ENCODE measurements around the gene CPT1B. TPM values are rescaled to one million over a fixed set of nuclear protein-coding genes. Genes with fewer than 3 reads are reported as not detected.

CPT1B gene
- total RNA-seq, 2 donors from 2014 or later: 40.3 to 102 TPM

Other genes with a start within 250 kb of the CPT1B start
- 100 to 1,000 TPM in 1 of 2 donors, 10 to 100 TPM in 1; 61.1 to 100 TPM for gene PPP6R2, start 235.1 kb downstream of the CPT1B start, total RNA-seq
- 100 to 1,000 TPM; 114 to 152 TPM for gene SBF1, start 103.4 kb downstream of the CPT1B start, total RNA-seq
- gene ADM2, start 96.9 kb downstream of the CPT1B start, total RNA-seq: 1 to 10 TPM; 2.6 to 6.7 TPM
- under 1 TPM in 1 of 2 donors, not detected in 1; 0.45 TPM for gene MIOX, start 91.6 kb downstream of the CPT1B start, total RNA-seq
- gene LMF2, start 70.7 kb downstream of the CPT1B start, total RNA-seq: 100 to 1,000 TPM in 1 of 2 donors, 10 to 100 TPM in 1; 97.8 to 149 TPM
- gene NCAPH2, start 70.2 kb downstream of the CPT1B start, total RNA-seq: 100 to 1,000 TPM; 105 to 156 TPM
- 10 to 100 TPM; 13.1 to 18.5 TPM for gene SCO2, start 52.8 kb downstream of the CPT1B start, total RNA-seq
- 100 to 1,000 TPM; 164 to 234 TPM for gene TYMP, start 48.4 kb downstream of the CPT1B start, total RNA-seq
- gene KLHDC7B, start 32.5 kb downstream of the CPT1B start, total RNA-seq: 10 to 100 TPM in 1 of 2 donors, 1 to 10 TPM in 1; 6.5 to 15.2 TPM
- gene SYCE3, start 15.5 kb downstream of the CPT1B start, total RNA-seq: not detected
- gene CHKB, start 4.4 kb upstream of the CPT1B start, total RNA-seq: 100 to 1,000 TPM; 120 to 130 TPM
- gene MAPK8IP2, start 22.4 kb upstream of the CPT1B start, total RNA-seq: under 1 TPM; 0.08 to 0.21 TPM
- 10 to 100 TPM; 35.7 to 38.9 TPM for gene ARSA, start 49.7 kb upstream of the CPT1B start, total RNA-seq
- gene SHANK3, start 94.4 kb upstream of the CPT1B start, total RNA-seq: not detected
- gene ACR, start 159.8 kb upstream of the CPT1B start, total RNA-seq: not detected
- gene RABL2B, start 205.2 kb upstream of the CPT1B start, total RNA-seq: 10 to 100 TPM; 15.7 to 26.1 TPM